BLaER1 treated with 17β-estradiol and CSF1 and Interleukin-3, amounts not matched to agents 10 nM and 100 nM (cell line): ENCODE results near the gene CD79B.
A peak's percentile ranks its signal among the peaks of the same experiment; 100 is the strongest.

Source experiments
- H3K27ac ChIP-seq, 11 experiments: shearing (Covaris generic); formaldehyde crosslinking; 2 replicates each; pipeline ENCODE4 v1.8.1; 2022
- H3K27me3 ChIP-seq, 11 experiments: shearing (Covaris generic); formaldehyde crosslinking; 2 replicates each; pipeline ENCODE4 v1.8.1; 2022
- H3K36me3 ChIP-seq, 11 experiments: shearing (Covaris generic); formaldehyde crosslinking; 2 replicates each; pipeline ENCODE4 v1.8.1; 2022
- H3K4me1 ChIP-seq, 10 experiments: shearing (Covaris generic); formaldehyde crosslinking; 2 replicates each; pipeline ENCODE4 v1.8.1; 2022
- H3K4me2 ChIP-seq, 11 experiments: shearing (Covaris generic); formaldehyde crosslinking; 2 replicates each; pipeline ENCODE4 v1.8.1; 2022
- H3K4me3 ChIP-seq, 10 experiments: shearing (Covaris generic); formaldehyde crosslinking; 2 replicates each; pipeline ENCODE4 v1.8.1; 2022
- H3K9ac ChIP-seq, 11 experiments: shearing (Covaris generic); formaldehyde crosslinking; 2 replicates each; pipeline ENCODE4 v1.8.1; 2022
- H3K9me3 ChIP-seq, 11 experiments: shearing (Covaris generic); formaldehyde crosslinking; replicated peaks in 1 of 11; 2 replicates each; pipeline ENCODE4 v1.8.1; 2022
- H4K20me1 ChIP-seq, 11 experiments: shearing (Covaris generic); formaldehyde crosslinking; 2 replicates each; pipeline ENCODE4 v1.8.1; 2022
- Cebpa-rat ChIP-seq, 11 experiments: shearing (Covaris generic); IDR thresholded peaks; 2 replicates each; pipeline ENCODE4 v1.8.1; 2022

The CD79B gene

GRCh38 chr17:63939884-63940283 is 7.8 kb upstream of the CD79B start:
- Histone ChIP-seq H3K4me1 (peaks cover 25 to 55% (median 47%) of the 10 kb centered on the region in 10 experiments), H3K9ac (peak overlapping the region in 2 of 11 experiments; percentile 13 to 35; a peak in 2 of 22 replicates), H3K27ac (peak overlapping the region in 2 of 11 experiments; percentile 9 to 22; a peak in 1 of 22 replicates), H3K4me3 (no peak overlapping the region), H4K20me1 (no peaks in the 10 kb centered on the region), H3K9me3 (peaks cover 0 to 12% (median 0%) of the 10 kb centered on the region in 11 experiments; a peak in 3 of 22 replicates), H3K4me2 (peak overlapping the region in 8 of 11 experiments; percentile 4 to 67 (median 41); a peak in 9 of 22 replicates), H3K27me3 (no peaks in the 10 kb centered on the region), H3K36me3 (no peaks in the 10 kb centered on the region)
- TF ChIP-seq Cebpa-rat (IDR thresholded peaks at IDR 0.05): no peak

- H3K36me3 ChIP-seq: no peaks in the 10 kb centered on the region
- no peak for TF ChIP-seq Cebpa-rat (IDR thresholded peaks at IDR 0.05)
- peaks cover 30 to 55% (median 49%) of the 10 kb centered on the region in 10 experiments for H3K4me1 ChIP-seq
- H4K20me1 ChIP-seq: no peaks in the 10 kb centered on the region
- peak overlapping the region in 9 of 11 experiments; percentile 4 to 67 (median 47); a peak in 12 of 22 replicates for H3K4me2 ChIP-seq
- no peaks in the 10 kb centered on the region for H3K27me3 ChIP-seq
- peak overlapping the region in 2 of 11 experiments; percentile 9 to 22; a peak in 2 of 22 replicates for H3K27ac ChIP-seq
- H3K9ac ChIP-seq: peak overlapping the region in 2 of 11 experiments; percentile 13 to 35; a peak in 2 of 22 replicates
- no peak overlapping the region for H3K4me3 ChIP-seq
- H3K9me3 ChIP-seq: peaks cover 0 to 12% (median 0%) of the 10 kb centered on the region in 11 experiments; a peak in 3 of 22 replicates
Measured at GRCh38 chr17:63939401-63939800, 7.3 kb upstream of the CD79B start.

DNA sequence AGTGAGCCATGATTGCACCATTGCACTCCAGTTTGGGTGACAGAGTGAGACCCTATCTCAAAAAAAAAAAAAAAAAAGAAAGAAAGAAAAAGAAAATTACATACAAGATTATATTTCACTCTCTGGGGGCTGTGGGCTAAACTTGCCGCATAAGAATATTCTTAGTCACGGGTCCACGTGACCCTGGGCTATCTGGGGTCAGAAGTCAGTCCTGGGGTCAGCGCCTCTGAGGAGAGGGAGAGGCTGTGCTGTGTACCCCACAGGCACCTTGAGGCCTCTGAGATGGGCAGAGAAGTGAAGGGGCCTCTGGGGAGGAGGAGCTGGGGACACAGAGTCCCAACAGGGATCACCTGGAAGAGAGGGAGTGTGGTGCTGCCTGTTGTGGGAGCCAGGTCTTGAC is 5.8 kb upstream of the CD79B start:
- H3K9me3 ChIP-seq: peaks cover 0 to 12% (median 0%) of the 10 kb centered on the region in 11 experiments; a peak in 3 of 22 replicates
- peak overlapping the region in 2 of 11 experiments; percentile 7 to 13; a peak in 1 of 22 replicates for H3K27ac ChIP-seq
- H3K9ac ChIP-seq: peak overlapping the region in 5 of 11 experiments; percentile 1 to 47 (median 8); a peak in 5 of 22 replicates
- H3K27me3 ChIP-seq: no peaks in the 10 kb centered on the region
- no peak overlapping the region for H3K4me3 ChIP-seq
- no peaks in the 10 kb centered on the region for H4K20me1 ChIP-seq
- no peak for TF ChIP-seq Cebpa-rat (IDR thresholded peaks at IDR 0.05)
- H3K36me3 ChIP-seq: no peaks in the 10 kb centered on the region
- peaks cover 41 to 68% (median 64%) of the 10 kb centered on the region in 10 experiments for H3K4me1 ChIP-seq
- H3K4me2 ChIP-seq: peak overlapping the region in 8 of 11 experiments; percentile 26 to 67 (median 51); a peak in 13 of 22 replicates

- peaks cover 0 to 12% (median 0%) of the 10 kb centered on the region in 11 experiments; a peak in 3 of 22 replicates for H3K9me3 ChIP-seq
- TF ChIP-seq Cebpa-rat (IDR thresholded peaks at IDR 0.05): no peak
- H3K9ac ChIP-seq: no peak overlapping the region
- H3K36me3 ChIP-seq: no peaks in the 10 kb centered on the region
- H3K4me1 ChIP-seq: peaks cover 47 to 74% (median 70%) of the 10 kb centered on the region in 10 experiments
- no peaks in the 10 kb centered on the region for H4K20me1 ChIP-seq
- peak overlapping the region in 6 of 11 experiments; percentile 1 to 67 (median 46); a peak in 9 of 22 replicates for H3K4me2 ChIP-seq
- H3K4me3 ChIP-seq: no peak overlapping the region
- H3K27me3 ChIP-seq: no peaks in the 10 kb centered on the region
- no peak overlapping the region for H3K27ac ChIP-seq
Measured at GRCh38 chr17:63937319-63937718, 5.2 kb upstream of the CD79B start.

DNA sequence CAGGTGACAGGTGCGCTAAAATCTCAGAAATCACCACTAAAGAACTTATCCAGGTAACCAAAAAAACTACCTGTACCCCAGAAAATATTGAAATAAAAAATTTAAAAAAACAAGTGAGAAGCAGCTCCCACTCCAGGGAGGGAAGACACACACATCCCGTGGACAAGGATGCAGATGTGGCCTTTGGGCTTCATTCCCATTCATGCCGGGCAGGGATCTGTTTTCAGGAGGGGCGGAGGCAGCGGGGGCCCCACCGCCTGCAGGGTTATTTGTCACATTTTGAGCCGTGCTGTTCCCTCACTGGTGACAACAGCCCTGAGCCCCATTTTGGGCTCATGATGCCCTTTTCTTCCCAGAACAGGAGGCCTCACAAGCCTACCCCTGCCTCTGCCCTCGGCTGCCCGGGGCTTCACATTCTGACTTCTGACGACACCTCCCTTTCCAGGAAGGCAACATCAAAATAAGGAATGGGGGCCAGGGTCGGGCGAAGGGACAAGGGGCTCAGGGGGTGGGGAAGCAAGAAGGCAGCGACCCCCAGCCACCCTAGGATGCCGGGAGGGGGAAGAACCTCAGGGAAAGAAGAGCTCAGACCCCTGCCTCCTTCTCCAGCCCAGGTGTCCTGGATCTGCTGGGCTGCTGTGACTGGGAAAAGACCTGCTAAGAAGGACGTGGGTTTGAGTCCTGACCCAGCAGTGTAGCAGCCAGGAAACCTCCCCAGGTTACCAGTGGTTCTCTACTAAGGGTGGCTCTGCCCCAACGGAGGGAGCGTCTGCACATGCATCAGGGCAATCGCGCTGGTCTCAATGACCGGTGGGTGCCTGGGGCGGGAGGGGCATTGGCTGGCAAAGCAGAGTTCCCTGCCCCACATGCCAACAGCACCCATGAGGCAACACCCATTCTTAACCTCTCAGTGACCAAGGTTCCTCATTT is 2.3 kb upstream of the CD79B start:
- H3K4me3 ChIP-seq: no peak overlapping the region
- peaks cover 66 to 91% (median 84%) of the 10 kb centered on the region in 10 experiments for H3K4me1 ChIP-seq
- peak overlapping the region; percentile 48 to 99 (median 98) for H3K4me2 ChIP-seq
- TF ChIP-seq Cebpa-rat (IDR thresholded peaks at IDR 0.05): no peak
- peaks cover 8 to 13% (median 9%) of the 10 kb centered on the region in 11 experiments for H3K36me3 ChIP-seq
- no peaks in the 10 kb centered on the region for H3K9me3 ChIP-seq
- H3K27ac ChIP-seq: peak overlapping the region in 1 of 11 experiments; percentile 15; a peak in 1 of 22 replicates
- H3K27me3 ChIP-seq: no peaks in the 10 kb centered on the region
- H4K20me1 ChIP-seq: peaks cover 0 to 24% (median 16%) of the 10 kb centered on the region in 11 experiments; a peak in 16 of 22 replicates
- no peak overlapping the region for H3K9ac ChIP-seq

GRCh38 chr17:63933598-63933997 is 1.5 kb upstream of the CD79B start:
- TF ChIP-seq Cebpa-rat (IDR thresholded peaks at IDR 0.05): no peak
- Histone ChIP-seq H3K9me3 (peaks cover 0 to 1% (median 0%) of the 10 kb centered on the region in 11 experiments; a peak in 2 of 22 replicates), H3K27ac (peak overlapping the region in 2 of 11 experiments; percentile 39 to 85; a peak in 4 of 22 replicates), H3K4me2 (peak overlapping the region; percentile 89 to 99 (median 98)), H3K9ac (peak overlapping the region in 4 of 11 experiments; percentile 4 to 87 (median 53); a peak in 4 of 22 replicates), H3K4me1 (peaks cover 67 to 91% (median 85%) of the 10 kb centered on the region in 10 experiments), H3K4me3 (no peak overlapping the region; a peak in 1 of 20 replicates), H3K27me3 (no peaks in the 10 kb centered on the region), H3K36me3 (peaks cover 17 to 22% (median 18%) of the 10 kb centered on the region in 11 experiments), H4K20me1 (peaks cover 0 to 30% (median 19%) of the 10 kb centered on the region in 11 experiments; a peak in 16 of 22 replicates)

- Histone ChIP-seq H3K4me2 (peak overlapping the region; percentile 89 to 99 (median 98)), H3K27ac (peak overlapping the region; percentile 63 to 87 (median 77)), H3K9me3 (peaks cover 0 to 7% (median 0%) of the 10 kb centered on the region in 11 experiments; a peak in 3 of 22 replicates), H3K4me1 (peaks cover 72 to 91% (median 85%) of the 10 kb centered on the region in 10 experiments), H3K9ac (peak overlapping the region; percentile 73 to 87 (median 78)), H3K4me3 (peak overlapping the region; percentile 51 to 91 (median 72)), H4K20me1 (peaks cover 0 to 33% (median 27%) of the 10 kb centered on the region in 11 experiments; a peak in 16 of 22 replicates), H3K27me3 (no peaks in the 10 kb centered on the region), H3K36me3 (peaks cover 20 to 31% (median 26%) of the 10 kb centered on the region in 11 experiments)
- TF ChIP-seq Cebpa-rat (IDR thresholded peaks at IDR 0.05): no peak
Measured at GRCh38 chr17:63932721-63933120, 590 bp upstream of the CD79B start.

GRCh38 chr17:63930951-63931575 is 1.1 kb downstream of the CD79B start:
- peak overlapping the region; percentile 51 to 91 (median 72) for H3K4me3 ChIP-seq
- peaks cover 0 to 35% (median 27%) of the 10 kb centered on the region in 11 experiments; a peak in 16 of 22 replicates for H4K20me1 ChIP-seq
- TF ChIP-seq Cebpa-rat (IDR thresholded peaks at IDR 0.05): no peak
- H3K9me3 ChIP-seq: peaks cover 0 to 7% (median 0%) of the 10 kb centered on the region in 11 experiments; a peak in 3 of 22 replicates
- peak overlapping the region; percentile 63 to 87 (median 77); a peak in 21 of 22 replicates for H3K27ac ChIP-seq
- peak overlapping the region; percentile 89 to 99 (median 98) for H3K4me2 ChIP-seq
- H3K9ac ChIP-seq: peak overlapping the region; percentile 73 to 87 (median 78)
- H3K27me3 ChIP-seq: no peaks in the 10 kb centered on the region
- H3K36me3 ChIP-seq: peaks cover 20 to 33% (median 26%) of the 10 kb centered on the region in 11 experiments
- peaks cover 78 to 95% (median 93%) of the 10 kb centered on the region in 10 experiments for H3K4me1 ChIP-seq
